GM12872 (cell line): ENCODE data around the gene LRTM1.

ENCODE experiments used
- TF ChIP-seq, protein P1 (sequence below): IDR thresholded peaks from 3 replicates; pipeline ENCODE4 v1.5.1; 2011; ENCODE audit warnings: low read depth, mild to moderate bottlenecking, low read length, moderate library complexity; ENCODE audit not compliant: insufficient read depth

Gene LRTM1

DNA sequence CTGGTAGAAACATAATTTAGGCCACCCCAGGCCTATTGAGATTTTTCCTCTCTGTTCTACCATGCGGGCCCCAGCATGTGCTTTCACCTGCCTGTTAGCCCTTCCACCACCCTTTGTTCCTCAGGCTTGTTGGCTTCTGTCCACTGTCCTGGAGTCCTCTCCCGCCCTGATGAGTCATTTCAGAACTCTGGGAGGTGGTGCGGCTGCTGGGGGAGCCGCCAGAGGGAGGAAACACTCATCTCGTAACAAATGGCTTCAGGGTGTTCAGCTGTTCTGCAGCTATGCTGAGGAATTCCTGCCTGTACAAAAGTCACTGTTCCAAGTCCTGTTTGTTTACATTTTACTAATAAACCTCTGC, 36.3 kb downstream of the LRTM1 start:
- TF ChIP-seq, protein P1, sequence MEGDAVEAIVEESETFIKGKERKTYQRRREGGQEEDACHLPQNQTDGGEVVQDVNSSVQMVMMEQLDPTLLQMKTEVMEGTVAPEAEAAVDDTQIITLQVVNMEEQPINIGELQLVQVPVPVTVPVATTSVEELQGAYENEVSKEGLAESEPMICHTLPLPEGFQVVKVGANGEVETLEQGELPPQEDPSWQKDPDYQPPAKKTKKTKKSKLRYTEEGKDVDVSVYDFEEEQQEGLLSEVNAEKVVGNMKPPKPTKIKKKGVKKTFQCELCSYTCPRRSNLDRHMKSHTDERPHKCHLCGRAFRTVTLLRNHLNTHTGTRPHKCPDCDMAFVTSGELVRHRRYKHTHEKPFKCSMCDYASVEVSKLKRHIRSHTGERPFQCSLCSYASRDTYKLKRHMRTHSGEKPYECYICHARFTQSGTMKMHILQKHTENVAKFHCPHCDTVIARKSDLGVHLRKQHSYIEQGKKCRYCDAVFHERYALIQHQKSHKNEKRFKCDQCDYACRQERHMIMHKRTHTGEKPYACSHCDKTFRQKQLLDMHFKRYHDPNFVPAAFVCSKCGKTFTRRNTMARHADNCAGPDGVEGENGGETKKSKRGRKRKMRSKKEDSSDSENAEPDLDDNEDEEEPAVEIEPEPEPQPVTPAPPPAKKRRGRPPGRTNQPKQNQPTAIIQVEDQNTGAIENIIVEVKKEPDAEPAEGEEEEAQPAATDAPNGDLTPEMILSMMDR, result no peak

DNA sequence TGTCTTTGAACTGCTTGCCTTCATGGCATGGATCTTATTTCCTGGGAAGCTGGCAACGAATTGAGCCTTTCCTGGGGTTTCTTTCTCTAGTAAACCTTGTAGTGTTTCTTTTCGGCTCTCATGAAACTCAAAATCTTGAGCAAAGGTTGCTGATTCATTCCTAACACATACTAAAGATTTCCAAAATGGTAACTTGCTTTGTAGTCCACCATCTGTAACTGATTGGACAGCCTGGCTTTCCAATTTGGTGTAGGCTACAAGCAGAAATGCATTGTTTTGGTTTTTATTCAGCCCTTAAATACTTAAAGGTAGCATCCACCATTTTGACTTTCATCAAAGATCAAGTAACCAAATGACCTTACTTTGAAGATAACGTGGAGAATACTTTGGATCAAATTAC, 38.1 kb downstream of the LRTM1 start:
- TF ChIP-seq, protein P1, result no peak

DNA sequence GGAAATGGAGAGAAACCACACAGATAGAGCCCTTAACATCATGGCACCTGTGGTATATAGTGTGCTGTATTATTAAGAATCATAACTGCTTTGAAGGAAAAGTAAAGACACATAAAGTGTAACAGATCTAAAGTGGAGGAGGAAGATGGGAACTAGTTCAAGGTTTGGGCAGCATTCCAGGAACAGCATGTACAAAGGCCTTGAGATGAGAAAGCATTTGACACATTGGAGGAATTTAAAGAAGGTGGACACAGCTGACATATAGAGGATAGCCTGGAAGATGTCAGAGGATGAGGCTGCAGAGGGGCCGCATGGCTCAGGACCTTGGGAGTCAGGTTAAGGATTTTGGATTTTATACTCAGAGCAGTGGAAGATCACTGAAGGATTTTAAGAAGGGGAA, 39.0 kb downstream of the LRTM1 start:
- TF ChIP-seq, protein P1, result no peak

DNA sequence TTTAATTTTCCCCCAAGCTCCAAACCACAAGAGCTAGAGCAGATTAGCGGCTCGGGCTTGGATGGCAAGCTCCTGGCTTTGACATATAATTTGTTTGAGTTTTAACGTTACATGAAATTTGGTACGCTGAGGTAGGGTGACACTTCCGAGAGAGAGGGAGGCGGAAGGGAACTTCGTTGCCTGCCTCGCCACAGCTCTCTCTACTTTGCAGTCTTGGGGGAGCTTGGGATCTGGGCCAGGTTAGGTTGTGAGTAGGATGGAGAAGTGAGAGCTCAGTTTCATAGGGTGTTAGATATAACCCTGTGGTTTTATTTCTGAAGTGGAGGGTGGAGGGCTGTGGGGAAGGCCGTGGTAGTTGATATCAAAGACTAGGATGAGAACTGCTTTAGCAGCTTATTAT, 39.7 kb downstream of the LRTM1 start:
- TF ChIP-seq, protein P1, result no peak

DNA sequence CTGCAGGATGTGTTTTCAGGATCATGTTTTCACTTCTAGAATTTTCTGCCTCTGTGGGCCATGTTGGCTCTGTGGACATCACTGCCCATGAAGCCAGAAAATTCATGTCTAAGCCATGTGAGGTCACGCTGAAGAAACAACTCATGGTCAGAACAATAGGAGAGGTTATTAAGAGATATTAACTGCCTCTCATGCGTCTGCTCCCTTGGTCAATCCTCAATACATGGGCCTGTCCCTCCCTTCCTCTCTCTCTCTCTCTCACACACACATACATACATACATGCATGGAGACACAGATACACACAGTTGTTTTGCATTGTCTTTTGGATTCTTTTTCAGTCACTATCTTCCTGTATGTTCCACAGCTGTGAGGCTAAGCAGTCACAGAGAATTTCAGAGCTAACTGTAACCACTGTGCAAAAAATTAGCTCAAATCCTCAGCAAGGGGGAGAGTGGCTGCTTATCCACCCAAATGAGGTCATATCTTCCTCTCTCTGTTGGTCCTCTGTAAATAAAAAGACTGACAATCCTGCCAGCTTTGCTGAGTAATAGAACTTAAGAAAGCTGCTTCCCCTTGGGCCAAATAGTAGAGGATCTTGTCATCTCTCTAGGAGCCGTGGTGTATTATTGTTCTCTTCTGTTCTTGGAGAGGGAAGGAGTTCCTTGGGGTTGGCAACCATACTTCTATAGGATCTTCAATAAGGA, 45.6 kb downstream of the LRTM1 start:
- TF ChIP-seq, protein P1, result no peak

DNA sequence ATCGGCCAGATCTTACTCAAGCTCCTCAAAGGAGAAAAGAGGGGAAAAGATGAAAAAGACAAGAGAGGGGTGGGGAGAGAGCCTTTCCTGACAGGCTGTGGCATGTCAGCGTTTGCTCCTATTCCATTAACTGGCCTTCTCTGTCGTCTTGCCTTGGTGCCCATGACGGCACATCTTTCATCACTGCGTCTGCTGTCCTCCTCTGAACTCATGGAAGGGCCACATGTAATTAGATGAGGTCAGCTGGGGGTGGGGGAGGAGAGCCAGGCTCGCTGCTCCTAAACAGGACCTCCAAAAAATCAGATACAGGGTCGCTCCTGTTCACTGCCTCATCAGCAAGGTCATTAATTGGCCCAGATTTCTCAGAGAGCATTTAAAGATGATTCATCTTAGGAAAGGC, 49.7 kb downstream of the LRTM1 start:
- TF ChIP-seq, protein P1, result no peak

DNA sequence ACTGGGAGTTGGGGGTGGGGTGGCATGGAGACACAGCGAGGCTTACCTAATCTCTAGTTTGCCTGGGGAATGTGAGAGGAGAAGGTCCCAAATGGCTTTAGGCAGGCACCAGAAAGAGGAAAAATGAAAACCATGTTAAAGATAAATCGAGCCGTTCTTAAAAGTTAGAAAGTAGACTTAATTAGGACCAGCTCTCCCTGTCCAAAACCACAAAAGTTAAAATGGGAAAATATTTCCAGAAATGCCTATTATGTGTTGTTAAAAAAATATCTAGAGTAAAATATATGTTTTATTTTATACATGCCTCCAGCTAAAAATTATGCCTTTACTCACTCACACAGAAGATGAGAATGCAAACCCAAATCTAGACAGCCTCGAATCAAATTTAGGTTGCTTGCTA, 50.1 kb downstream of the LRTM1 start:
- TF ChIP-seq, protein P1, result no peak
